ENCODE measurements around the gene DDT. TPM values are rescaled to one million over a fixed set of nuclear protein-coding genes. Genes with fewer than 3 reads are reported as not detected.
"Not testable (repeated sequence)": the region's sequence is repeated elsewhere in the genome, so short reads cannot be mapped to it uniquely, and the experiment has no call there.

The DDT gene
- total RNA-seq, 6 donors from 2014 or later = 113 to 190 (median 127) TPM

DNA sequence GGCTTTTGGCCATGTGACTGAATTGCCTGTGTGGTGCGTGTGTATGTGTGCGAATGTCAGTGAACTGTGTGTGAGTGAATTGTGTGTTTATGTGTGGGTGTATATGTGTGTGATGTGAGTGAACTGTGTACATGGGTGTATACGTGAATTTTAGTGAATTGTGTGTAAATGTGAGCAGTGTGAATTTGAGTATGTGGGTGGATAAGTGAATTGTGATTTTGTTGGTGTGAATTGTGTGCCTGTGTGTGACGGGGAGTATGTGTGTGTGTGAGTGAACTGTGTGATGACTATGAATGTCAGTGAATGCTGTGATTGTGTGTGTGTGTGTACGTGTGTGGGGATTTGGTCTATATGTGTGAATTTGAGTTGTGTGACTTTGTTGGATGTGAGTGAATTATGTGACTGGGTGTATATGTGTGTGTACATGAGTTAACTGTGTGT, 4.0 kb downstream of the DDT start:
- no peak overlapping the region for H3K4me3 ChIP-seq
- no peak overlapping the region for H3K27ac ChIP-seq
- 83 to 88% methylated on average over 5 of the region's 5 CpGs for WGBS, 2 donors
- DNase-seq (no peak), ATAC-seq (ENCODE audit: low FRiP score in 2 of 2) (no peak)
- no peak for TF ChIP-seq POLR2AphosphoS5 (IDR thresholded peaks at IDR 0.05)
- no peak for TF ChIP-seq POLR2A (IDR thresholded peaks at IDR 0.05)
- TF ChIP-seq CTCF (IDR thresholded peaks at IDR 0.05) = no peak
- no peak for TF ChIP-seq EP300 (IDR thresholded peaks at IDR 0.05)
- H3K9me3 ChIP-seq = no peaks in the 10 kb centered on the region
- peaks cover 3 to 28% (median 17%) of the 10 kb centered on the region in 4 donors for H3K36me3 ChIP-seq
- H3K4me1 ChIP-seq = peaks cover 0 to 17% (median 3%) of the 10 kb centered on the region in 4 donors
- H3K27me3 ChIP-seq = no peaks in the 10 kb centered on the region

- peaks cover 3 to 28% (median 17%) of the 10 kb centered on the region in 4 donors for H3K36me3 ChIP-seq
- no peak overlapping the region for H3K27ac ChIP-seq
- no peak for ATAC-seq (ENCODE audit: low FRiP score in 2 of 2)
- H3K4me1 ChIP-seq = peaks cover 0 to 17% (median 3%) of the 10 kb centered on the region in 4 donors
- 83 to 95% methylated on average over 1 to 3 of the region's 3 CpGs for WGBS, 2 donors
- H3K27me3 ChIP-seq = no peaks in the 10 kb centered on the region
- TF ChIP-seq POLR2AphosphoS5 (IDR thresholded peaks at IDR 0.05) (no peak), POLR2A (IDR thresholded peaks at IDR 0.05) (no peak), EP300 (IDR thresholded peaks at IDR 0.05) (no peak), CTCF (IDR thresholded peaks at IDR 0.05) (no peak)
- H3K9me3 ChIP-seq = no peaks in the 10 kb centered on the region
- no peak for DNase-seq
- no peak overlapping the region for H3K4me3 ChIP-seq
Observed at GRCh38 chr22:23969071-23969470, 5.2 kb downstream of the DDT start.

GRCh38 chr22:23966568-23966967, 7.7 kb downstream of the DDT start, which contains the start of gene DDTL:
DDTL (plus strand) TSS chr22:23966888; CDS start chr22:23966915, 27 bp downstream.
- H3K27ac ChIP-seq, H3K4me3 ChIP-seq, DNase-seq, H3K9me3 ChIP-seq, H3K27me3 ChIP-seq: not testable (repeated sequence)
- H3K36me3 ChIP-seq = peaks cover 3 to 25% (median 15%) of the 10 kb centered on the region in 4 donors
- WGBS, 2 donors = no CpG with 5 or more reads among the region's 30 CpGs
- H3K4me1 ChIP-seq = peaks cover 0 to 14% (median 3%) of the 10 kb centered on the region in 4 donors
- peak; percentile 98 to 99 for ATAC-seq (ENCODE audit: low FRiP score in 2 of 2)

- peak in 1 of 2 donors; percentile 54 for ATAC-seq (ENCODE audit: low FRiP score in 2 of 2)
- not testable (repeated sequence) for H3K27ac ChIP-seq, H3K27me3 ChIP-seq, H3K4me3 ChIP-seq, DNase-seq, H3K9me3 ChIP-seq
- WGBS, 2 donors = no CpG with 5 or more reads among the region's 18 CpGs
- peaks cover 0 to 10% (median 3%) of the 10 kb centered on the region in 4 donors for H3K4me1 ChIP-seq
- peaks cover 3 to 20% (median 13%) of the 10 kb centered on the region in 4 donors for H3K36me3 ChIP-seq
Observed at GRCh38 chr22:23966094-23966493, 8.1 kb downstream of the DDT start.

- not testable (repeated sequence) for H3K27ac ChIP-seq
- WGBS, 2 donors = no CpG with 5 or more reads among the region's 43 CpGs
- peak; percentile 91 to 95 for ATAC-seq (ENCODE audit: low FRiP score in 2 of 2)
Observed at GRCh38 chr22:23961084-23961771, 13.0 kb downstream of the DDT start, which contains the start of gene GSTT2B. GSTT2B (minus strand) TSS chr22:23961195; CDS start chr22:23961131, 64 bp downstream.

GRCh38 chr22:23956301-23956900, 17.8 kb downstream of the DDT start:
- H3K27ac ChIP-seq, H3K9me3 ChIP-seq, H3K27me3 ChIP-seq, H3K4me3 ChIP-seq, H3K36me3 ChIP-seq, H3K4me1 ChIP-seq: not testable (repeated sequence)
- WGBS, 2 donors = 25 to 28% methylated on average over 12 of the region's 12 CpGs
- peak in 1 of 2 donors; percentile 73 for DNase-seq
- TF ChIP-seq CTCF (IDR thresholded peaks at IDR 0.05) = peak; percentile 84 to 95 (median 89)
- peak; percentile 56 to 81 for ATAC-seq (ENCODE audit: low FRiP score in 2 of 2)

More at GRCh38 chr22:23961084-23961771, 13.0 kb downstream of the DDT start, which contains the start of gene GSTT2B:
- not testable (repeated sequence) for DNase-seq, H3K36me3 ChIP-seq, H3K4me1 ChIP-seq, H3K27me3 ChIP-seq, H3K9me3 ChIP-seq
- peak within 1 kb of the TSS in 1 of 4 donors; percentile 34 for H3K4me3 ChIP-seq

DNA sequence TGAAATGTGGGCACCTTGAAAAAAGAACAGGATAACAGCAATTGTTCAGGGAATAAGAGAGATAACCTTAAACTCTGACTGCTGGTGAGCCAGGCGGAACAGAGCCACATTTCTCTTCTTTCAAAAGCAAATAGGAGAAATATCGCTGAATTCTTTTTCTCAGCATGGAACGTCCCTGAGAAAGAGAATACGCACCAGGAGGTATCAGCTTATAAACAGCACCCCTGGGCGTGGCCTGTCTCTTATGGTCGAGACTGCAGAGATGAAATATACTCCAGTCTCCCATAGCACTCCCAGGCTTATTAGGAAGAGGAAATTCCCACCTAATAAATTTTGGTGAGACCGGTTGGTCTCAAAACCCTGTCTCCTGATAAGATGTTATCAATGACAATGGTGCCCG, 18.4 kb downstream of the DDT start:
- not testable (repeated sequence) for H3K9me3 ChIP-seq; H3K27ac ChIP-seq; H3K27me3 ChIP-seq; ATAC-seq (ENCODE audit: low FRiP score in 2 of 2); H3K4me3 ChIP-seq; H3K36me3 ChIP-seq; DNase-seq; H3K4me1 ChIP-seq
- WGBS, 2 donors = 68 to 70% methylated on average over 7 to 8 of the region's 8 CpGs

GRCh38 chr22:23954991-23955305, 19.3 kb downstream of the DDT start:
- H3K36me3 ChIP-seq = not testable (repeated sequence)

DNA sequence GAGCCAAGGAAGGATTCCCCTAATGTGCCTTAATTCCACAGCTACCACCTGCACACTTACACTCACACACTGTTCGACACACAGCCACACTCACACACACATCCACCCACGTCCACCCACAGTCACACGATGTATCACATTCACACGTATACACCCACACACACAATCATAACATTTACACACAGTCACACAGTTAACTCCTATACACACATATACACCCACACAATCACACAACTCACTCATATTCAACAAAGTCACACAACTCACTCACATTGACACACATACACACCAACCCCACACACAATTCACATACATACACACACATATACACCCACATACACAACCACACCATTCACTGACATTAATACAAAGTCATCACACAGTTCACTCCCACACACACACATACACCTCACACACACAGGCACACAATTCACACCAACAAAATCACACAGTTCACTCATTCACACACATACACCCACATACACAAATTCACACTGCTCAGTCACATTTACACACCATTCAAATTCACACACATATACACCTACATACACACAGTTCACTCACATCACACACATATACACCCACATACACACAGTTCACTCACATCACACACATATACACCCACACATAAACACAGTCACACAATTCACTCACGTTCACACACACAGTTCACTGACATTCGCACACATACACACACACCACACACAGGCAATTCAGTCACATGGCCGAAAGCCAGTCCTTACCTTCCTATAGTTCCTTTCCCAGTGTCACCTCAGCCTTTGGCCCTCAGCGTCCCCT, 19.8 kb downstream of the DDT start:
- H3K36me3 ChIP-seq; DNase-seq; H3K4me3 ChIP-seq; ATAC-seq (ENCODE audit: low FRiP score in 2 of 2); H3K27ac ChIP-seq; H3K9me3 ChIP-seq; H3K4me1 ChIP-seq; H3K27me3 ChIP-seq: not testable (repeated sequence)
- WGBS, 2 donors = 75 to 85% methylated on average over 8 of the region's 8 CpGs

More at GRCh38 chr22:23954991-23955305, 19.3 kb downstream of the DDT start:
- not testable (repeated sequence) for H3K4me1 ChIP-seq; H3K27me3 ChIP-seq; ATAC-seq (ENCODE audit: low FRiP score in 2 of 2); DNase-seq; H3K9me3 ChIP-seq; H3K27ac ChIP-seq; H3K4me3 ChIP-seq
- WGBS, 2 donors = 61 to 64% methylated on average over 5 to 6 of the region's 6 CpGs
